ENCODE results near the gene RNF220. TPM values are rescaled to one million over a fixed set of nuclear protein-coding genes. Genes with fewer than 3 reads are reported as not detected.

The RNF220 gene
- polyA plus RNA-seq, 1 donor (not counting 4 experiments of a cell fraction or from before 2014, with no cell fraction given) = 42.7 TPM

GRCh38 chr1:44503625-44504024, 98.6 kb downstream of the RNF220 start:
- dilution Hi-C loops (cut with MboI; ENCODE audit: extremely low pct_ligation_motif_present, low sequenced_read_pairs) = no loop called here
- FAIRE-seq (no peak), DNase-seq (ENCODE audit: low read depth, low spot score) (no peak)
- H3K9me3 ChIP-seq (ENCODE audit: control insufficient read depth, low read depth, low read length) = no peaks in the 10 kb centered on the region
- TF ChIP-seq CTCF (optimal IDR thresholded peaks at IDR 0.05 in 1 of 3, IDR thresholded peaks at IDR 0.05 in 1 of 3, conservative IDR thresholded peaks at IDR 0.05 in 1 of 3; ENCODE audit: extremely low read depth in 1 of 3, insufficient read depth in 2 of 3, low read length in 3 of 3) (no peak), EZH2 (IDR thresholded peaks at IDR 0.05; ENCODE audit: low read length) (no peak)
- no peaks in the 10 kb centered on the region for H3K79me2 ChIP-seq (ENCODE audit: control insufficient read depth, insufficient read depth, low read length)
- peaks cover 32% of the 10 kb centered on the region for H3K27me3 ChIP-seq (ENCODE audit: control insufficient read depth, extremely low read depth, insufficient read depth, low read length)
- no peak overlapping the region for H3K4me3 ChIP-seq (ENCODE audit: control insufficient read depth in 2 of 3, extremely low read depth in 1 of 3, insufficient read depth in 2 of 3, low read depth in 1 of 3, low read length in 3 of 3)
- H2AFZ ChIP-seq (ENCODE audit: control insufficient read depth, low read length) = no peak overlapping the region
- H4K20me1 ChIP-seq (ENCODE audit: control insufficient read depth, extremely low read depth, insufficient read depth, low read length) = no peaks in the 10 kb centered on the region
- H3K9me1 ChIP-seq (ENCODE audit: control insufficient read depth, extremely low read depth, insufficient read depth, low read length) = no peaks in the 10 kb centered on the region
- no peaks in the 10 kb centered on the region for H3K4me1 ChIP-seq (ENCODE audit: control insufficient read depth, extremely low read depth, insufficient read depth, low read length)
- H3K36me3 ChIP-seq (ENCODE audit: control insufficient read depth in 2 of 2, extremely low read depth in 1 of 2, insufficient read depth in 2 of 2, low read length in 2 of 2) = no peaks in the 10 kb centered on the region
- no peak overlapping the region for H3K4me2 ChIP-seq (ENCODE audit: control insufficient read depth, extremely low read depth, insufficient read depth, low read depth, low read length)
- no peak overlapping the region for H3K27ac ChIP-seq (ENCODE audit: control insufficient read depth, insufficient read depth, low read length)
- H3K9ac ChIP-seq (ENCODE audit: control insufficient read depth, extremely low read depth, insufficient read depth, low read length) = no peak overlapping the region

- Histone ChIP-seq H3K36me3 (ENCODE audit: control insufficient read depth in 2 of 2, extremely low read depth in 1 of 2, insufficient read depth in 2 of 2, low read length in 2 of 2) (no peaks in the 10 kb centered on the region), H3K79me2 (ENCODE audit: control insufficient read depth, insufficient read depth, low read length) (no peaks in the 10 kb centered on the region), H3K4me3 (ENCODE audit: control insufficient read depth in 2 of 3, extremely low read depth in 1 of 3, insufficient read depth in 2 of 3, low read depth in 1 of 3, low read length in 3 of 3) (no peak overlapping the region), H3K27ac (ENCODE audit: control insufficient read depth, insufficient read depth, low read length) (no peak overlapping the region), H3K9me1 (ENCODE audit: control insufficient read depth, extremely low read depth, insufficient read depth, low read length) (no peaks in the 10 kb centered on the region), H3K9me3 (ENCODE audit: control insufficient read depth, low read depth, low read length) (no peaks in the 10 kb centered on the region), H2AFZ (ENCODE audit: control insufficient read depth, low read length) (no peak overlapping the region), H3K9ac (ENCODE audit: control insufficient read depth, extremely low read depth, insufficient read depth, low read length) (no peak overlapping the region), H3K27me3 (ENCODE audit: control insufficient read depth, extremely low read depth, insufficient read depth, low read length) (peaks cover 20% of the 10 kb centered on the region), H3K4me1 (ENCODE audit: control insufficient read depth, extremely low read depth, insufficient read depth, low read length) (no peaks in the 10 kb centered on the region), H3K4me2 (ENCODE audit: control insufficient read depth, extremely low read depth, insufficient read depth, low read depth, low read length) (no peak overlapping the region), H4K20me1 (ENCODE audit: control insufficient read depth, extremely low read depth, insufficient read depth, low read length) (no peaks in the 10 kb centered on the region)
- dilution Hi-C loops (cut with MboI; ENCODE audit: extremely low pct_ligation_motif_present, low sequenced_read_pairs) = no loop called here
- no peak for DNase-seq (ENCODE audit: low read depth, low spot score)
- TF ChIP-seq CTCF (optimal IDR thresholded peaks at IDR 0.05 in 1 of 3, IDR thresholded peaks at IDR 0.05 in 1 of 3, conservative IDR thresholded peaks at IDR 0.05 in 1 of 3; ENCODE audit: extremely low read depth in 1 of 3, insufficient read depth in 2 of 3, low read length in 3 of 3) (no peak), EZH2 (IDR thresholded peaks at IDR 0.05; ENCODE audit: low read length) (no peak)
- FAIRE-seq = no peak
Observed at GRCh38 chr1:44505210-44505993, 100.3 kb downstream of the RNF220 start.
